ENCODE measurements around the gene CLMP.

The CLMP gene

GRCh38 chr11:123051146-123051545 lies 143.9 kb downstream of the CLMP start:
- Histone ChIP-seq H3K4me1 (ENCODE audit: control insufficient read depth, low read length) (peaks cover 3% of the 10 kb centered on the region; the same call in 1 of the 2 replicates), H3K27ac (ENCODE audit: low read depth, low read length) (no peak overlapping the region), H3K4me3 (ENCODE audit: low read length) (no peak overlapping the region), H3K9me2 (replicated peaks; ENCODE audit: control insufficient read depth, low read length) (no peaks in the 10 kb centered on the region), H3K4me2 (ENCODE audit: low read length) (no peak overlapping the region), H3F3A (ENCODE audit: control insufficient read depth, insufficient read depth) (peaks cover 40% of the 10 kb centered on the region), H3K27me3 (ENCODE audit: control insufficient read depth, low read length) (no peaks in the 10 kb centered on the region), H4K20me1 (ENCODE audit: control insufficient read depth, insufficient read depth, low read depth, low read length) (no peaks in the 10 kb centered on the region), H3K79me2 (ENCODE audit: control insufficient read depth, low read length) (no peaks in the 10 kb centered on the region), H3K36me3 (ENCODE audit: control insufficient read depth, low read length) (peaks cover 30% of the 10 kb centered on the region), H3K9me3 (ENCODE audit: control insufficient read depth, insufficient read depth, low read length) (no peaks in the 10 kb centered on the region)
- TF ChIP-seq EZH2phosphoT487 (IDR thresholded peaks at IDR 0.05; ENCODE audit: borderline replicate concordance, low read length): no peak
- no peak for TF ChIP-seq CTCF (IDR thresholded peaks at IDR 0.05; ENCODE audit: low read depth, low read length, poor library complexity, severe bottlenecking)

GRCh38 chr11:123047947-123048293 lies 147.1 kb downstream of the CLMP start:
- TF ChIP-seq CTCF (IDR thresholded peaks at IDR 0.05; ENCODE audit: low read depth, low read length, poor library complexity, severe bottlenecking): no peak
- TF ChIP-seq EZH2phosphoT487 (IDR thresholded peaks at IDR 0.05; ENCODE audit: borderline replicate concordance, low read length): no peak
- Histone ChIP-seq H3K79me2 (ENCODE audit: control insufficient read depth, low read length) (no peaks in the 10 kb centered on the region), H4K20me1 (ENCODE audit: control insufficient read depth, insufficient read depth, low read depth, low read length) (no peaks in the 10 kb centered on the region), H3K9me3 (ENCODE audit: control insufficient read depth, insufficient read depth, low read length) (no peaks in the 10 kb centered on the region), H3F3A (ENCODE audit: control insufficient read depth, insufficient read depth) (peaks cover 9% of the 10 kb centered on the region), H3K9me2 (replicated peaks; ENCODE audit: control insufficient read depth, low read length) (no peaks in the 10 kb centered on the region), H3K27ac (ENCODE audit: low read depth, low read length) (no peak overlapping the region), H3K36me3 (ENCODE audit: control insufficient read depth, low read length) (no peaks in the 10 kb centered on the region), H3K4me2 (ENCODE audit: low read length) (no peak overlapping the region), H3K27me3 (ENCODE audit: control insufficient read depth, low read length) (no peaks in the 10 kb centered on the region), H3K4me3 (ENCODE audit: low read length) (no peak overlapping the region), H3K4me1 (ENCODE audit: control insufficient read depth, low read length) (no peaks in the 10 kb centered on the region)

- H3K9me2 ChIP-seq (replicated peaks; ENCODE audit: control insufficient read depth, low read length): no peaks in the 10 kb centered on the region
- no peak overlapping the region for H3K4me3 ChIP-seq (ENCODE audit: low read length)
- no peaks in the 10 kb centered on the region for H4K20me1 ChIP-seq (ENCODE audit: control insufficient read depth, insufficient read depth, low read depth, low read length)
- TF ChIP-seq CTCF (IDR thresholded peaks at IDR 0.05; ENCODE audit: low read depth, low read length, poor library complexity, severe bottlenecking): no peak
- no peak for TF ChIP-seq EZH2phosphoT487 (IDR thresholded peaks at IDR 0.05; ENCODE audit: borderline replicate concordance, low read length)
- peaks cover 3% of the 10 kb centered on the region; the same call in 1 of the 2 replicates for H3F3A ChIP-seq (ENCODE audit: control insufficient read depth, insufficient read depth)
- H3K27me3 ChIP-seq (ENCODE audit: control insufficient read depth, low read length): no peaks in the 10 kb centered on the region
- no peak overlapping the region for H3K27ac ChIP-seq (ENCODE audit: low read depth, low read length)
- no peaks in the 10 kb centered on the region for H3K9me3 ChIP-seq (ENCODE audit: control insufficient read depth, insufficient read depth, low read length)
- no peak overlapping the region for H3K4me2 ChIP-seq (ENCODE audit: low read length)
- no peaks in the 10 kb centered on the region for H3K36me3 ChIP-seq (ENCODE audit: control insufficient read depth, low read length)
- no peaks in the 10 kb centered on the region for H3K4me1 ChIP-seq (ENCODE audit: control insufficient read depth, low read length)
- no peaks in the 10 kb centered on the region for H3K79me2 ChIP-seq (ENCODE audit: control insufficient read depth, low read length)
Observed at GRCh38 chr11:123047266-123047946, 147.6 kb downstream of the CLMP start.
